Prostate gland (tissue), 2 donors: Measurements from ENCODE around the gene TMEM19.

ENCODE experiments used
- CTCF ChIP-seq, 4 experiments: fragments of 200-600 bp in 2 of 4; fragments of 450-650 bp in 2 of 4; sonication (generic) in 2 of 4; IDR thresholded peaks; 1 replicate in 3 of 4; 2 replicates in 1 of 4; pipeline ENCODE4 v1.5.1; 2016 to 2019; ENCODE audit warnings: antibody characterized with exemption in 4 of 4, mild to moderate bottlenecking in 2 of 4, moderate library complexity in 2 of 4
- POLR2A ChIP-seq: fragments of 450-650 bp; IDR thresholded peaks from one replicate; pipeline ENCODE4 v1.6.1; 2016; ENCODE audit warnings: antibody characterized with exemption, mild to moderate bottlenecking

- TF ChIP-seq CTCF (IDR thresholded peaks at IDR 0.05) (no peak), POLR2A (no peak)
These were observed 51.3 kb downstream of the TMEM19 start for GRCh38 chr12:71737197-71737596.
